ENCODE results near the gene PSMC1.
A peak's percentile ranks its signal among the peaks of the same experiment; 100 is the strongest.

PSMC1 gene

DNA sequence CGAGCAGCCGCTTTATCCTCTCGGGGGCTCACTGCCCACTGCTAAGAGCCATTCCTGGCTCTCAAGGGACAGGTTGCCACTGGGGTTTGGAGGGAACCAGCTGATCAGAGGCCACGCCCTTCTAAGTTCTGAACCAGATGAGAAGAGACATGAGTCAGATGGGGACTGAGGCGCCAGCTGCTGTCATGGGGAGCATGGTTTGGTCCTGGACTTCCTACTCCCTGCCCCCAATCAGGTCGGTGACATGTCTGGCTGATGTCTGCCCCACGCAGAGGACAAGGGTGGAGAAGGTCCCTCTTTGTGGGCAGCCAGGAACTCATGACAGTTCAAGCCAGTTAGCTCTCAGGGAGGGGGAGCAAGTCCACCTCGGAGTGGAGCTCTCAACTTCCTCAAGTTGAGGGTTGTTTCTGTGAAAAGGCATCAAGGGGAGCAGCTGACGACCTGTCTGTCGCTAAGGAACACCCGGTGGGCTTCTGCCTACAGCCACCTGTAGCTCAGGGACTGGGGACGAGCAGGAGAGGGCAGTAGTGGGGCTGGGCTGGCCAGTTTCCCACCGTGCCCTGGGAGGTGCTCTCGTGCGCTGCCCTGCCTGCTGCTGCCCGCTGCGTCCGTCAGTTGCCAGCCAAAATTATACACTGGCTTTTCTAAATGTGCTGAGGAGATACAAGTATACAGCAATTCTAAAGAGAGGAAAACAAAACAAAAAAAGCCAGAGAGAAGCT lies 20.5 kb downstream of the PSMC1 start:
- peak; percentile 33 for DNase-seq

DNA sequence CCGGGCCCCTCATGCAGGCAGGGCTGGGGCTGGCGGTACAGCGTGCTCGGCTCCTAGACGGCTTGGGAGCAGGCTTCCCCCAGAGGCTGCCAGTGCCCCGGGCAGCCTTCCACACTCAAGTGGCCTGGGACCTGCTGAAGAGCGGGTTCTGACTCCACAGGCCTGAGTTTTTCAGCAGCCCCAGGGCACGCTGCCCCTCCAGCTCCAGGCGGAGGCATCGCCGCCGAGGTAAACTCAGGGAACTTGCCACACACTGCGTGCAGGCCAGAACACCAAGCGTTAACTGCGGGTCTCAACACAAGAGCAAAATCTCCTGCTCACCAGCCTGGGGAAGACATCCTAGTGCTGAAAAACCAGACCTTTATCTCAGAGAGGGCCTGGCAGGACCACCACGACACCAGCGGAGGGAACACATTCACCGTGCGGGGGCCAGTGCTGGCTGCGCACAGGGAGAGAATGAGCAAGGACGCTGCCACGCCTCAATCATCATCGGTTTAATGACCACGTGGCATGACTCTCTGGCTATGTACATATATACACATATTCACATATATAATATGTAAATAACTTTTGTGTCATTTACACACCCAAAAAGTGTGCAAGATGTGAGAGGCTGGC lies 21.3 kb downstream of the PSMC1 start:
- DNase-seq, result no peak

DNA sequence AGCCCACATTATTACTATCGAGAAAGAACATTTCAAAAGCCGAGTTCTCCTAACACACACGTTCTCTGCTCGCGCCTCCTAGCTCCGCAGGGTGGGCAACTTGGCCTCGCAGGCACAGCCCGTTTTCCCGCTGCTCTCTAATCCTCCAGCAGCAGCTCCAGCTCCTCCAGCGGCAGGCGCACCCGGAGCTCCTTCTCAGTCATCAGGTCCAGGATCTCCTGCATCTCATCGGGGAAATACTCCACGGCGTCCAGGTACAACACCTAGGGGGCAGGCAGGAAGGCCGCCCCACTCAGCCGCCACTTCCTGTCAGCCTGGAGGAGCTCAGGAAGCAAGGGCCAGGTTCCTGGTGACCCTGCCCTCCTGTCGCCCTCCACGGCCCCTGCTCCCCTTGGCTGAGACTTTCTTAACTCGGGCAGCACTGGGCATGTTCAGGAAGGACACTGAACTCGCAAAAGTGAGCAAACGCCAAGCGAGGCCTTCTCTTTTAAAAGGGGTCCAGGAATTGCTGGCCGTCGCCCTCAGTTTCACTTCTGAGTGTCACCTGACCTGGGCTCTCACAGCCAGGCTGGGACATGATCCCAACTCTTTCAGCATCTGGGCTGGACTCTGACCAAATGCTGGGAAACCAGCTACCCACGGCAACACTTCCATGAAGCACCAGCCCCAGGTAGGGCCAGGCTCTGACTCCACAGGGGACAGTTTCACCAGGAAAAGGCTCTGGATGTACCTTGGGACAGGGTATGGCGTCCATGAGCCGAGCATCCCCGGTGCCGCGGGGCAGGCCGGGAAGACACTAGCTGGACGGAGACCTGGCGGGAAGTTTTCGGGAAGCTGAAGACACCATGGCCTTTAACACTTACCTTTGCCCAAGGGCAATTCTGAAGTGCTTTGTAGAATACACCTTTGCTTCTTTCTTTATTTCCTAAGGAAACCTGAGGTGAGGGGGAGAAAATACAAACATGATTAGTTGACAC lies 22.1 kb downstream of the PSMC1 start:
- no peak for DNase-seq

DNA sequence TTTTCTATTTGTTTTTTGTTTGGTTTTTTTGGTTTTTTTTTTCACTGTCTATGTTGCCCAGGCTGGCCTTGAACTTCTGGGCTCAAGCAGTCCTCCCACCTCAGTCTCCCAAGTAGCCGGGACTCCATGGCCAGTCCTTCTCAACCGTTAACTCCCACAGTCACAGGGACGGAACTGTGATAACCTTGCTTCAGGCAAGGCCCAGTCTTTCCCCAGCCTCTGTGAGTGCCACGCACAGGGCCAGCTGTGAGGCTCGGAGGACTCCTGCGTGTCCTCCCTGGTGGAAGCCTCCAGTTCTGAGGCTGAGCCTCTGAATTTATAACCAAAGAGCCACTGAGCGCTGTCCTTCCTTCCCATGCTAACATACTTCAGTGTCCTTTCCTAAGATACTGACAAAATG lies 23.7 kb downstream of the PSMC1 start:
- no peak for DNase-seq

DNA sequence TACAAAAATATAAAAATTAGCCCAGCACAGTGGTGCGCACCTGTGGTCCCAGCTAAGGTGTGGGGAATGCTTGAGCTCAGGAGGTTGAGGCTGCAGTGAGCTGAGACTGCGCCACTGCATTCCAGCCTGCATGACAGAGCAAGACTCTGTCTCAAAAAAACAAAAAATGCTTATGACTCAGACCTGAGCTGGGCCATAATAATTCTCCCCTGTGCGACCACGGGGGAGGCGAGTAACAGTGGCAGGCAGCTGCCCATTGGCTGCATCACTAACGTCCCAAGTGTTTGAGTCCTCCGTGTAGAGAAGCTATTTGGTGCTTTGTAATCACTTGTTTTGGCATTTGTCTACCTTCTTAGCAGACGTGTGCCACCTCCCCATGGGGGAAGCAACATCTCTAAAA lies 24.9 kb downstream of the PSMC1 start:
- no peak for DNase-seq

DNA sequence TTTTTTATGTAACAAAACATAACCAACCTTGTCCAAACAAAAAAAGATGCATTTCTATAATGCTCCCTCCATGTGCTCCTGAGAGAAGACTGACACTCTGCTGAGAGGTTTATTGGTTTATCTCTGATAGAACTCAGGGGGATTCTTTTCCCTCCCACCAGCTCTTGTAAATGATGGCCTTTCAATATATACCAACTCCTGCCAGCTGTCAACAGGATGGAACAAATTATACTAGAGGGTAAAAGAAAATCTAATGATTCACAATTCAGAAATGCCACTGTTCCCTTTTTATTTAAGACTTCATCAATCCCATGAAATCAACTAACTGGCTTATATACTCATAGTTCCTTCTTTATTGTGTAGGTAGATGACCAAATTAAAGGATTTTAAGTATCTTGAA lies 25.4 kb downstream of the PSMC1 start:
- no peak for DNase-seq

DNA sequence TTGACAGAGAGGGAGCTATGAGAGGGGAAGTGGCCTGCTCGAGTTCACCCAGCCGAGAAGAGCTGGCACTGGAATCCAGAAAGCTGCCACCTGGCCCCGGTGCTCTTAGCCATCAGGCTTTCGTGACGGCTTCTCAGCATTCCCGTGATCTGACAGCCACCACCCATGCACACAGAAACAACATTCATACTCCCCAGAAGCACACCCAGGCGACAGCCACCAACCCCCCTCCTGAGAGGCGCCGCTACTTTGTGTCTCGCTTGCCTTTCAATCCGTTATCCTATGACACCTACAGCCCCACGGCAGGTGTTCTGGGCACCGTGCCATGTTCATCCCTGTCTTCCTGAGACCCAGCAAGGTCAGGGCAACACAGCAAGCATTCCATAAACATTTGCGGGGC lies 31.4 kb downstream of the PSMC1 start:
- DNase-seq, result peak; percentile 82

DNA sequence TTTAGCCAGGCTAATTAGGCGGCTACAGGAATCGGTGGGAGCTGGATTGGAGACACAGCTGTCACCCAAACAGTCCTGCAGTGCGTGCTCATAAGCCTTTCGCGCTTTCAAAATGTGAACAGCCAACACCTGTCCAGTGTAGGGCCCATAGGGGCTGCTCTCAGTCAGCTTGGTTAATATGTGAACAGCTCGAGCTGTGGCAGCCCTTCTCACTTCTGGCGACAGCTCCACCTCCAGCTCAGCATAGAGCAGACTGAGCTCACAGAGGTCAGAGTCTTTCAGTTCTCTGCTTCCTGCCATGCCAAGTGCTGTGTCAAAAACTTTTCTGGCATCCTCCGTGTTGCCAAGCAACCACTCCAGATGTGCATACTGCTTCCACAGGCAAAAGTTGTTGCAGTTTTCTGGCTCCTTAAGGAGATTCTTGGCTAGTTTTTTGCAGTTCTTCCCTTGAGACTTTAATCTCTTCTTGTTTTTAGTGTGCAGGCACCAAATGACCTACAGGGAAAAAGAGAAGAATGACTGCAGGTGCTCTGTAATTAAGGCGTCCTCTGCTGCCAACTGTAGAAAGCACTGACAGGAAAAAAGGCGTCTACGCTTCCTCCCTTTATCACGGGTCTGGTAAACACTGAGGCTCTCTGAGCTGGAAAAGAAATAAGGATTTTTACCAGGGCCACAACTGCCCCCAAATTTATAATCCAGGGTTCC lies 32.5 kb downstream of the PSMC1 start:
- DNase-seq, result peak; percentile 93

DNA sequence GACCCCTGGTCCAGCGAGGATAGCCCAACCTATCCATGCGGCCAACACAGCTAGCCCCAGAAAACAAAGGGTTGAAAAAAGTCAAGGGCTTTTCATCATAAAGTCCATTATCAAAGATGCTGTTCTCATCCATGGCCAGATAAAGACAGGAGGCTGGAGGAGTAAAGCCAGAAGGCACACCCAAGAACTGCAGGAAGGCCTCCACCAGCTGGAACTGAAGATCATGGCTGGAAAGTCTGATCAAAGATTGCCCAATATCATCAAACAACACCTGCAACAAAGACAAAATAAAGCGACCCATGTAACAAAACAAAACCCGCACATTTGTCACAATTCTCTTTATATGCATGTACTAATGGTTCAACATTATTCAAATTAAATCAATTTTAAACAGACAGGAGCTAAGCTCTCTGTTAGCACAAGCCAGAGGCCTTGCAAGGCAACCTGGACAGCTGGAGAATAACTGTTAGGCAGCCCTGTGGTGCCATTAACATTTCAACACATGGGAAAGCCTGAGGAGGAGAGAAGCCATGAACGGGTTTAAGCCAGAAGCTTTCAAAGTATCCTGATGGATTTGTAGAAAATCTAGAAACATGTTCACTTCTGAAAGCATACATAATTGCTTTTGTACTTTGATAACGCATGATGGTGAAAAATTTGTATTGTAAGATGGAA lies 34.1 kb downstream of the PSMC1 start:
- DNase-seq, result no peak

DNA sequence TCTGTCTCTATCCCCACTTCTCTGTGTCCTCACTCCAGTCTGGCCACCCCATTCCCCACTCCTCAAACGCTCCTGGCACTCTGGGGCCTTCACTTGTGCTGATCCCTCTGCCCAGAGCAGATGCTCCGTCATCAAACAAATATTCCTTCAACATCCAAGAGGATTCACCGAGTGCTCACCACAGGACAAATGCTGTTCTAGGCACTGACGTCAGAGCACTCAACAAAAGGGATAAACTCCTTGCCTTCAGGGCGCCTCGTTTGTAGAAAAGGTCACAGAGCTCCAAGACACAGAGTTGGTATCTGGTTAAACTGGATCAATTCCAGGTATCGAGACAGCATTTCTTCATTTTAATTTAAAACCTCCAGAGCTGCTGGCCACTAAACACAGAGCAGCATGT lies 35.3 kb downstream of the PSMC1 start:
- no peak for DNase-seq

DNA sequence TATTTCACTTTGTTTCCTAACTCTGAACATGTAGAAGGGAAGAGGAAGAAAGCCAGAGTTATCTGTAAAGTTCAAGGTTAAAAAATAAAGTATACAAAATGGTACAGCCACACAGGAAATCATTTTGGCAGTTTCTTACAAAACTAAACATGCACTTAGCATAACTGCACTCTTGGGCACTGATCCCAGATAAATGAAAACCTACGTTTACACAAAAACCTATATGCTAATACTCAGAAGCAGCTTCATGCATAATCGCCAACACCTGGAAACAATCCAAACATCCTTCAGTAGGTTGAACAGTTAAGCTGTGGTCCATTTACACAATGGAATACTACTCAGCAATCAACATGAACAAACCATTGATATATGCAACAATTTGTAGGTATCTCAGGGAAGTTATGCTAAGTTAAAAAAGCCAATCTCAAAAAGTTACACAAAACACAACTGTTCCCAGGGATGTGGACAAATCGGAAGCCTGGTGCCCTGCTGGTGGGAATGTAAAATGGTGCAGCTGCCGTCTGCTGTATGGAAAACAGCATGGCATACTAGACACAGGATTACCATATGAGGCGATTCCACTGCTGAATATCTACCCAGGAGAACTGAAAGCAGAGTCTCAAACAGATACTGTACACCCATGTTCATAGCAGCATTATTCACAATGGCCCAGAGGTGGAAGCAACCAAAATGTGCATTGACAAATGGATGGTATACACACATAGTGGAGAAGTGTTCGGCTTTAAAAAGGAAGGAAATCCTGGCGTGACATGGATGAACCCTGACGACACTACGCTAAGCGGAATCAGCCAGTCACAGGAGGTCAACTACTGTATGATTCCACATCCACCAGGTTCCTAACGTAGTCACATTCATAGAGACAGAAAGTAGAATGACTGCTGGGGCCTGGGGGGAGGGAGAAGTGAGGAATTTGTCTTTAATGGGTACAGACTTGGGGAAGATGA lies 37.7 kb downstream of the PSMC1 start:
- DNase-seq, result no peak

DNA sequence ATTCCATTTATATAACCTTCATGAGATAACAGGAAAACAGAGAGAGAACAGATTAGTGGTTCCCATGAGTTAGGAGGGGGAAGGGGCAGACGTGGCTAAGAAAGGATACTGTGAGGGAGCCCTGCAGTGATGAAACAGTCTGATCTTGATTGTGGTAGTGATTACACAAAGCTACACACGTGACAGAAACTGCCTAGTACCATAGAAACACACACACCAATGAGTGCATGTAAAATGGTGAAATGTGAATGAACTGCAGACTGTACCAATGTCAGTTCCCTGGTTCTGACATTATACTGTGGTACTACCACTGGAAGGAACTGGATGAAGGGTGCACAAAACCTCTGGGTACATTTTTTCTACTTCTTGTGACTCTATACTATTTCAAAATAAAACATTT lies 38.5 kb downstream of the PSMC1 start:
- DNase-seq, result no peak

DNA sequence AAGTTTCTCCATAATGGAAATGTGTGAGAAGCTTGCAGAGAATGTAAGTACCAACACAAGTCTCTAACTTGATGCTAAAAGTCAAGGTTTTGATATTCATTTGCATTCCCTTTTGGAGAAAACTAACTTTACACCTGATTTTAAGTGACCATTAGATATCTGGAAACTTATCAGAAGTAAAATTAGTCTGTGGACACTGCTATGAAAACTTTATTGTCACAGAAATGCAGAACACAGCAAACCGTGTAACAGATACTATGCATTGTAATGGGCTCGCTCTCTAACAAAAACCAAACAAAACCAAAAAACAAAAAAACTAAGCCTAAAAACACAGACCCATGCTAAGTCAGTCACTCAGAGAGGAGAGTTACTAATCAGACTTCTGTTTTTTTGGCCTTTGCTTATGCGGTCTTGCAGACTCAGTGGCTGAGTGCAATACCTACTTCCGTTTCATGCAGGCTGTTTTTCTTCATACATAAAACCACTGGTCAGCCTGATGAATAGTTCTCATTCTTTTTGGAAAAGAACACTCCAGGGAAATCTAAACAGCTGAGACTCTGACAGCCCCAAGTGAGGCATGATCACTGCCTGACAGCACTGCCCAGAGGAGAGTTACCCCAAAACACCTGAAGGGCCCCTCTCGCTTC lies 39.6 kb downstream of the PSMC1 start:
- DNase-seq, result no peak

DNA sequence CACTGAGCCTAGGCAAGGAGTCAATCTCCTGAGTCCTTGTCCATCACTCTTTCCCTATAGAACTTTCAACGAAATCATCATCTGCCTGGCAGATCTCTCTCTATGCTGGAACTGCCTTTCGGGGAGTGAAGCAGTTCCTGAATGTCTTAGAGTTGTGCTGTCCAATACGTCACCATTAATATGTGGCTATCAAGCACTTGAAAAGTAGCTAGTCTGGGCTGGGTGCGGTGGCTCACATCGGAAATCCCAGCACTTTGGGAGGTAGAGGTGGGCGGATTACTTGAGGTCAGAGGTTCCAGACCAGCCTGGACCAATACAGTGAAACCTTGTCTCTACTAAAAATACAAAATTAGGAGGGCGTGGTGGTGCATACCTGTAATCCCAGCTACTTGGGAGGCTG lies 40.3 kb downstream of the PSMC1 start:
- DNase-seq, result no peak

DNA sequence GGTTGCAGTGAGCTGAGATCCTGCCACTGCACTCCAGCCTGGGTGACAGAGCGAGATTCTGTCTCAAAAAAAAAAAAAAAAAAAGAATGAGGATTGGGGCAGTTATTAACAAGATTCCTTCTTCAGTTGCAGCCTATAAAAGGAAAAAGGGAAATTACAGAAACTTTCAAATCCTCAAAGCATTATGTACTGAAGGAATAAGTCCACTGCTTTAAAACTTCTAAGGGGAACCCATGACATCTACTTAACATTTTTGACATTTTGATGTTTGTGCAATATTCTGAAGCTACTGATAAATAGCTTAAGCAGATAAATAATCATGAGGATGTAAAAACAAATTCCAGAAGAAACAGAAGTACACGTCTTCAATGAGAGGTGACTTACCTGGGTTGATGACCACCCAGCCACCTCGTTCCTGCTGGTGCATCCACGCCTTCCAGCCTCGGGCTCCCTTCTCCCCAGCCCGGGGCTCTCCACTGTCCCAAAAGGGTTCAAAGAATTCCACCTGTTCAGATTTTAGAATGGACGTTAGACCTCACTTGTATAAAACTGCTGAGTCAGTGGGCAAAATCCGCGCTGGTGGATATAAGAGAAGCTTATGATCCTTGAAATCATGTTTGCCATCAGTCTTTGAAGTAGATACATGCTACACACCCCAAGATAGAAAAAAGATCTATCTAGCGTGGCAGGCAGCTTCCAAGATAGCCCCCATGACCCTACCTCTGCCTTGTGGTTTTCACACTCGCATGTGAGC lies 41.7 kb downstream of the PSMC1 start:
- no peak for DNase-seq

DNA sequence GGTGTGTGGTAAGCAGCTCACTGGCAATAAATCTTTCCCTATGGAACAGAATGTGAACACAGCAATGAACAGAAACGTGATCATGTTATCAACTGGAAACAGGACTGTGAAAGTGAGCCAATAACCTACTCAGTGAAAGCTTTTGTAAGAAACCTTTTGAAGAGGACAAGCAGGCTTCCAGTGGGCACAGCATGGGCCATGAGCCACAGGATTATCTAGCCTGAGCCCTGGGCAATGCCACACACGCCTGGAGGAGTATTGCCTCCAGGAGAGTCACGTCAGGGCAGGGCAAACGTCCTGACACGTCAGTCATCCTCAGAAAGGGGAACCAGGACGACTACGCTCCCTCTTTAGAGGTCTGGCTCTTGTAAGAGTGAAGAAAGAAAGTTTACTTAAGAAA lies 43.1 kb downstream of the PSMC1 start:
- DNase-seq, result no peak

DNA sequence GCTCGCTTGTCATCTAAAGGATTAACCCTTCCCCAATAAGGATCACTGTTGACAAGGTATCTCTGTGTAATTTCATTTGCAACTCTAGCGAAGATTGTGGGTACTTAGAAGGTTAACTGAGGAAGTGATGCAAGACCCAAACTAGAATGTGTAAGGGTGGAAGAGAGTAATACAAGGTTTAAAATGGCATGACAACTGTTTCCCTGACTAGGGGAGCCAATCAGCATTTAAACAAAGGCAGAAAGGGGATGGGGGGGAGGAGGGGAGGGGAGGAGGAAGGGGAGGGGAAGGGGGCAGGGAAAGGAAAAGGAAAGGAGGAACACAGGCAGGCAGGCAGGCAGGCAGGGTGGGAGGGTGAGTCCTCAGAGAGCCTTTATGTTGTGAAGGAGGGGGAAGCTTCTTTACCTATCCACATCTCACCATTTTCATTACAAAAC lies 44.3 kb downstream of the PSMC1 start:
- DNase-seq, result no peak

DNA sequence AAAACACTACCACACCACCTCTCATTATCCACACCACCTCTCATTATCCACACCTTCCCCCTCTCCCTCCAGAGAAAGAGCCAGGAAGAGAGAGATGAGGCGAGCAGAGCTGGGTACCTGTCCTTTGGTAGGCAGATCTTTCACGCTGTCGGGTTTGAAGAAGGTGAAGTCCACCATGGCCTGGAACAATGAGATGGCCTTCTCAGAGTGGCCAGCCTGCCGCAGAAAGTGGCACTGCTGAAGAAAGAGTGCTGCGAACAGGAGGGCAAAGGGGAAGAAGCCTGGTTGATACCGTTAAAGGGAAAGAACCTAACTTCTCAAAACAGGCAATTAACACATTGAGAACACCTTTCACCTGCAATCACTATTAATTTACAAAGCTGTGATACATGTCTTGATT lies 44.8 kb downstream of the PSMC1 start:
- DNase-seq, result no peak

DNA sequence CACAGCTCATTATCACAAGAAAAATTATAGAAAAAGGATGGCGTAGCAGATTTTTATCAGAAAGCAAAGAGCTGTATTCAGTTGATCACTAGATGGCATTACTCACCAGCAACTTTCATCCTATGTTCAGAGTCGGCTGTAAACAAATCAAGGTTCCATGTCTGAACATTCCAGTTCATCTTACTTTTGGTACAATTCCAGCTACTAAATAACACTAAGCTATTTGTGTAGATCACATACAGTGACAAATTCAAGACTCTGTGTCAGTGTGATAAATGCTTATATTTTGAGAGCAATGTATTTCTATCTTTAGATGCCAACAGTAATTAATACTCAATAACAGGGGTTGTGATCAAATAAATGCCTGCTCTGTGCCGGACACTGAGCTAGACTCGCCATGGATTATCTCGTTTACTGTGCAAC lies 45.3 kb downstream of the PSMC1 start:
- DNase-seq, result peak; percentile 85
